CD8-positive, alpha-beta memory T cell (primary cell): ENCODE measurements around the gene KIAA0232. TPM values are rescaled to one million over a fixed set of nuclear protein-coding genes. Genes with fewer than 3 reads are reported as not detected.
A peak's percentile ranks its signal among the peaks of the same experiment; 100 is the strongest.

Experiments used
- CTCF ChIA-PET: fragments of 350-600 bp; sonication (Branson Sonifier 250); formaldehyde crosslinking; loops from one replicate; lab custom pipeline; 2021; ENCODE audit warnings: antibody characterized with exemption; lab: Charles Lee
- POLR2A ChIA-PET: fragments of 350-600 bp; sonication (Branson Sonifier 250); formaldehyde crosslinking; loops from one replicate; lab custom pipeline; 2021; ENCODE audit warnings: antibody characterized with exemption; lab: Charles Lee
- DNase-seq, 5 donors: peaks; one replicate each; pipeline versions ENCODE4 v3.0.0 to v3.0.0-alpha.2; 2020 to 2022; ENCODE audit warnings: mixed read lengths in 1 of 5
- H3K27ac ChIP-seq: one replicate; pipeline ENCODE4 v1.7.0; 2013; ENCODE audit warnings: low read depth, mild to moderate bottlenecking, low read length, moderate library complexity
- H3K27me3 ChIP-seq: 2 replicates; pipeline ENCODE4 v1.7.0; 2013; ENCODE audit warnings: low read length, mild to moderate bottlenecking; ENCODE audit not compliant: insufficient read depth, poor library complexity, severe bottlenecking
- H3K36me3 ChIP-seq: 2 replicates; pipeline ENCODE4 v1.7.0; 2013; ENCODE audit warnings: mild to moderate bottlenecking, low read length, moderate library complexity; ENCODE audit not compliant: insufficient read depth
- H3K4me1 ChIP-seq: 2 replicates; pipeline ENCODE4 v1.7.0; 2013; ENCODE audit warnings: mild to moderate bottlenecking, low read length, moderate library complexity; ENCODE audit not compliant: insufficient read depth
- H3K4me3 ChIP-seq: 2 replicates; pipeline ENCODE4 v1.7.0; 2013; ENCODE audit warnings: mild to moderate bottlenecking, low read length
- H3K9me3 ChIP-seq: 2 replicates; pipeline ENCODE4 v1.7.0; 2013; ENCODE audit warnings: mild to moderate bottlenecking, low read length
- H3K27ac Mint-ChIP-seq, 8 donors: one replicate each; pipeline ENCODE4 v1.8.0; 2020 to 2021; ENCODE audit warnings: mixed read lengths in 8 of 8, mild to moderate bottlenecking in 6 of 8, inconsistent platforms in 3 of 8, moderate library complexity in 3 of 8
- H3K27me3 Mint-ChIP-seq, 2 donors: one replicate each; pipeline ENCODE4 v1.8.0; 2020 to 2021; ENCODE audit warnings: mixed read lengths in 2 of 2, mild to moderate bottlenecking in 1 of 2, moderate library complexity in 1 of 2
- H3K36me3 Mint-ChIP-seq, 3 donors: one replicate each; pipeline ENCODE4 v1.8.0; 2020 to 2021; ENCODE audit warnings: mixed read lengths in 3 of 3, inconsistent platforms in 1 of 3, mild to moderate bottlenecking in 1 of 3
- H3K4me1 Mint-ChIP-seq, 3 donors: one replicate each; pipeline ENCODE4 v1.8.0; 2020 to 2021; ENCODE audit warnings: mixed read lengths in 3 of 3, inconsistent platforms in 1 of 3, mild to moderate bottlenecking in 1 of 3
- H3K4me3 Mint-ChIP-seq, 7 donors: one replicate each; pipeline ENCODE4 v1.8.0; 2020 to 2021; ENCODE audit warnings: mixed read lengths in 7 of 7, mild to moderate bottlenecking in 6 of 7, moderate library complexity in 4 of 7, inconsistent platforms in 2 of 7
- H3K9me3 Mint-ChIP-seq, 5 donors: one replicate each; pipeline ENCODE4 v1.8.0; 2020 to 2022; ENCODE audit warnings: mixed read lengths in 5 of 5, mild to moderate bottlenecking in 3 of 5, moderate library complexity in 2 of 5, inconsistent platforms in 1 of 5
- polyA plus RNA-seq: library from polyadenylated mRNA; unstranded; fragments of 300-500 nt; fragmentation: Illumina TruSeq; gene quantifications from one replicate; pipeline ENCODE4 v1.2.3, GENCODE V29; 2021
- total RNA-seq, 2 experiments: library from RNA; stranded (reverse); gene quantifications; one replicate each; pipeline ENCODE4 v1.2.3, GENCODE V29; 2021

Gene KIAA0232
- total and polyA plus RNA-seq, 3 experiments from 2014 or later = 13.6 to 16.4 (median 16.0) TPM

GRCh38 chr4:6839579-6839978 is 57.1 kb downstream of the KIAA0232 start:
- CTCF ChIA-PET = no interaction called here
- Histone ChIP-seq H3K9me3 (no peaks in the 10 kb centered on the region), H3K27me3 (no peaks in the 10 kb centered on the region), H3K4me3 (no peak overlapping the region), H3K4me1 (no peaks in the 10 kb centered on the region), H3K27ac (no peak overlapping the region), H3K36me3 (no peaks in the 10 kb centered on the region)
- Mint-ChIP-seq H3K27ac (peak overlapping the region in 6 of 8 donors; percentile 1 to 85 (median 58)), H3K4me3 (no peak overlapping the region), H3K4me1 (peaks cover 9 to 28% (median 24%) of the 10 kb centered on the region in 3 donors), H3K9me3 (no peaks in the 10 kb centered on the region), H3K36me3 (peaks cover 9 to 45% (median 12%) of the 10 kb centered on the region in 3 donors), H3K27me3 (no peaks in the 10 kb centered on the region)
- POLR2A ChIA-PET = interaction anchor here (1.5 kb wide), 1 partner anchor 56 kb away, joined by 3 read pairs; no protein-coding TSS in a partner anchor
- no peak for DNase-seq

- no peaks in the 10 kb centered on the region for H3K9me3 Mint-ChIP-seq
- no peak for DNase-seq
- Histone ChIP-seq H3K4me3 (no peak overlapping the region), H3K9me3 (no peaks in the 10 kb centered on the region), H3K27ac (no peak overlapping the region), H3K4me1 (no peaks in the 10 kb centered on the region), H3K27me3 (no peaks in the 10 kb centered on the region), H3K36me3 (peaks cover 6% of the 10 kb centered on the region)
- H3K4me1 Mint-ChIP-seq = peaks cover 9 to 30% (median 24%) of the 10 kb centered on the region in 3 donors
- H3K36me3 Mint-ChIP-seq = peaks cover 6 to 45% (median 8%) of the 10 kb centered on the region in 3 donors
- POLR2A ChIA-PET = no interaction called here
- H3K27ac Mint-ChIP-seq = peak overlapping the region in 5 of 8 donors; percentile 2 to 58 (median 21)
- no peaks in the 10 kb centered on the region for H3K27me3 Mint-ChIP-seq
- no peak overlapping the region for H3K4me3 Mint-ChIP-seq
- CTCF ChIA-PET = no interaction called here
Measured at GRCh38 chr4:6840062-6840976, 57.8 kb downstream of the KIAA0232 start.

GRCh38 chr4:6845027-6845426 is 62.5 kb downstream of the KIAA0232 start:
- Mint-ChIP-seq H3K4me3 (no peak overlapping the region), H3K27ac (peak overlapping the region in 1 of 8 donors; percentile 35), H3K9me3 (no peaks in the 10 kb centered on the region), H3K27me3 (no peaks in the 10 kb centered on the region), H3K4me1 (peaks cover 11 to 34% (median 19%) of the 10 kb centered on the region in 3 donors), H3K36me3 (peaks cover 0 to 63% (median 10%) of the 10 kb centered on the region in 3 donors)
- no peak overlapping the region for H3K4me3 ChIP-seq
- no peaks in the 10 kb centered on the region for H3K27me3 ChIP-seq
- no peaks in the 10 kb centered on the region for H3K4me1 ChIP-seq
- no peaks in the 10 kb centered on the region for H3K9me3 ChIP-seq
- H3K36me3 ChIP-seq = peaks cover 11% of the 10 kb centered on the region
- no peak overlapping the region for H3K27ac ChIP-seq
- CTCF ChIA-PET = no interaction called here
- POLR2A ChIA-PET = no interaction called here
- no peak for DNase-seq

- peaks cover 9 to 28% (median 14%) of the 10 kb centered on the region in 3 donors for H3K4me1 Mint-ChIP-seq
- no peak for DNase-seq
- no peaks in the 10 kb centered on the region for H3K27me3 ChIP-seq
- H3K9me3 ChIP-seq = no peaks in the 10 kb centered on the region
- peaks cover 0 to 66% (median 8%) of the 10 kb centered on the region in 3 donors for H3K36me3 Mint-ChIP-seq
- no peaks in the 10 kb centered on the region for H3K27me3 Mint-ChIP-seq
- no peaks in the 10 kb centered on the region for H3K9me3 Mint-ChIP-seq
- H3K4me1 ChIP-seq = no peaks in the 10 kb centered on the region
- H3K4me3 Mint-ChIP-seq = no peak overlapping the region
- ChIA-PET CTCF (no interaction called here), POLR2A (no interaction called here)
- no peak overlapping the region for H3K4me3 ChIP-seq
- no peak overlapping the region for H3K27ac ChIP-seq
- peaks cover 11% of the 10 kb centered on the region for H3K36me3 ChIP-seq
- peak overlapping the region in 1 of 8 donors; percentile 22 for H3K27ac Mint-ChIP-seq
Measured at GRCh38 chr4:6845574-6845973, 63.0 kb downstream of the KIAA0232 start.

GRCh38 chr4:6847178-6847577 is 64.7 kb downstream of the KIAA0232 start:
- H3K36me3 Mint-ChIP-seq = peaks cover 10 to 72% (median 12%) of the 10 kb centered on the region in 3 donors
- H3K4me1 Mint-ChIP-seq = peaks cover 8 to 23% (median 8%) of the 10 kb centered on the region in 3 donors
- peak overlapping the region in 1 of 8 donors; percentile 35 for H3K27ac Mint-ChIP-seq
- no peaks in the 10 kb centered on the region for H3K9me3 Mint-ChIP-seq
- H3K4me3 Mint-ChIP-seq = no peak overlapping the region
- CTCF ChIA-PET = interaction anchor here (1.2 to 1.3 kb wide), 2 partner anchors 172 to 195 kb away, joined by 3 to 4 read pairs; a partner anchor contains a TSS
- Histone ChIP-seq H3K4me1 (no peaks in the 10 kb centered on the region), H3K27me3 (no peaks in the 10 kb centered on the region), H3K27ac (no peak overlapping the region), H3K9me3 (no peaks in the 10 kb centered on the region), H3K36me3 (peaks cover 11% of the 10 kb centered on the region), H3K4me3 (no peak overlapping the region)
- no peak for DNase-seq
- H3K27me3 Mint-ChIP-seq = no peaks in the 10 kb centered on the region
- POLR2A ChIA-PET = no interaction called here

- Histone ChIP-seq H3K4me1 (no peaks in the 10 kb centered on the region), H3K9me3 (no peaks in the 10 kb centered on the region), H3K4me3 (no peak overlapping the region), H3K36me3 (peaks cover 11% of the 10 kb centered on the region), H3K27me3 (no peaks in the 10 kb centered on the region), H3K27ac (no peak overlapping the region)
- Mint-ChIP-seq H3K9me3 (peaks cover 0 to 5% (median 0%) of the 10 kb centered on the region in 5 donors), H3K27ac (peak overlapping the region in 1 of 8 donors; percentile 65), H3K4me1 (peaks cover 15 to 36% (median 21%) of the 10 kb centered on the region in 3 donors), H3K4me3 (no peak overlapping the region), H3K27me3 (no peaks in the 10 kb centered on the region), H3K36me3 (peaks cover 16 to 75% (median 19%) of the 10 kb centered on the region in 3 donors)
- ChIA-PET POLR2A (interaction anchor here (0.8 kb wide), 1 partner anchor 25 kb away, joined by 6 read pairs; no protein-coding TSS in a partner anchor), CTCF (no interaction called here)
- no peak for DNase-seq
Measured at GRCh38 chr4:6848717-6849305, 66.3 kb downstream of the KIAA0232 start.

GRCh38 chr4:6849691-6850090 is 67.2 kb downstream of the KIAA0232 start:
- no peak for DNase-seq
- no peak overlapping the region for H3K27ac Mint-ChIP-seq
- H3K9me3 Mint-ChIP-seq = peaks cover 0 to 5% (median 0%) of the 10 kb centered on the region in 5 donors
- ChIA-PET POLR2A (interaction anchor here (0.8 kb wide), 1 partner anchor 24 kb away, joined by 6 read pairs; no protein-coding TSS in a partner anchor), CTCF (no interaction called here)
- Histone ChIP-seq H3K27ac (no peak overlapping the region), H3K9me3 (no peaks in the 10 kb centered on the region), H3K4me3 (no peak overlapping the region), H3K27me3 (no peaks in the 10 kb centered on the region), H3K36me3 (peaks cover 11% of the 10 kb centered on the region), H3K4me1 (no peaks in the 10 kb centered on the region)
- H3K27me3 Mint-ChIP-seq = no peaks in the 10 kb centered on the region
- peaks cover 16 to 69% (median 19%) of the 10 kb centered on the region in 3 donors for H3K36me3 Mint-ChIP-seq
- no peak overlapping the region for H3K4me3 Mint-ChIP-seq
- H3K4me1 Mint-ChIP-seq = peaks cover 20 to 45% (median 28%) of the 10 kb centered on the region in 3 donors
